Activated CD8-positive, alpha-beta memory T cell treated with anti-CD3 and anti-CD28 coated beads, Interleukin-2, amount 50 U/mL, for 4 hours (primary cell): ENCODE results near the gene IRF9.

Experiments used
- DNase-seq: peaks from one replicate; pipeline ENCODE4 v3.0.0-alpha.2; 2020

The IRF9 gene

GRCh38 chr14:24132061-24132685, 28.9 kb upstream of the IRF9 start:
- DNase-seq, result no peak

GRCh38 chr14:24132976-24133375, 28.1 kb upstream of the IRF9 start:
- DNase-seq, result no peak

GRCh38 chr14:24133735-24134134, 27.3 kb upstream of the IRF9 start:
- no peak for DNase-seq

DNA sequence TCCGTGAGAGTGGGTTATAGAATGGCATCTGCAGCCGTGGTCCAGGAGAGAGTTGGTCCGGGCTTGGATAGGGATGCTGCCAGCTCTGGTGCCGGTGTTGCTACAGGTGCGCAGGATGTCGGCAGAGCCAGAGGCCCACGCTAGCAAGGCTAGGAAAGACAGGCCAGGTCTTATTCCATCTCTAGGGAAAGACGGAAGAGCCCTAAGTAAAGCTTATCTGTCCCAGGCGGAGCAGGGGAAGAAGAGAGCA, 25.6 kb upstream of the IRF9 start:
- no peak for DNase-seq

GRCh38 chr14:24135834-24136683, 25.0 kb upstream of the IRF9 start, which contains the start of gene PSME1:
Gene PSME1 (plus strand): TSS chr14:24136194. CDS start chr14:24136263, 69 bp downstream.
- peak; percentile 95 for DNase-seq

GRCh38 chr14:24136684-24137528, 24.2 kb upstream of the IRF9 start:
- no peak for DNase-seq

DNA sequence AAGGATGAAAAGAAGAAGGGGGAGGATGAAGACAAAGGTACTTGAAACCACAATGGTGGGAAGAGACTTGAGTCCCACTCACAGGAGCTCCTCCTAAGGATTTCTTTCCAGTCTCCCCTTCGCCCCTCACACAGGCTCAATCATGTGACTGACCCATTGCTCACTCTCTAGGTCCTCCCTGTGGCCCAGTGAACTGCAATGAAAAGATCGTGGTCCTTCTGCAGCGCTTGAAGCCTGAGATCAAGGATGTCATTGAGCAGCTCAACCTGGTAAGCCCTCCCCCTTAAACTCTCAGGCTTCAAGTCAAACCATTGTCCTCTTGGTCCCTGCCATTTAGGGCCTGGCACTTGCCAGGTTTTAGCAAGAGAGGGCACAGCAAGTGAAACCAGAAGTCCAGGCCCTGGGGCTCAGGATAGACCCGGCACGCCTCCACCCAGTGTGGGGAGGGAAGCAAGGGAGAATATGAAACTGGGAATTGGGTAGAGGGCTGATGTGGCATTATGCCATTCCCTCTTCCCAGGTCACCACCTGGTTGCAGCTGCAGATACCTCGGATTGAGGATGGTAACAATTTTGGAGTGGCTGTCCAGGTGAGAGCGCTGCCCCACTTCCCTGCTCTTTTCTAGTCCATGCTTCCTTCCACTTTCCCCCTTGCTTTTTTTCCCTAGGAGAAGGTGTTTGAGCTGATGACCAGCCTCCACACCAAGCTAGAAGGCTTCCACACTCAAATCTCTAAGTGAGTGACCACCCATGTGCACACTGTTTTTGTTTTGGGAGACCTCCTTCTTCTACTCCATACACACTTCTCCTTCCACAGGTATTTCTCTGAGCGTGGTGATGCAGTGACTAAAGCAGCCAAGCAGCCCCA, 23.3 kb upstream of the IRF9 start:
- DNase-seq, result no peak

DNA sequence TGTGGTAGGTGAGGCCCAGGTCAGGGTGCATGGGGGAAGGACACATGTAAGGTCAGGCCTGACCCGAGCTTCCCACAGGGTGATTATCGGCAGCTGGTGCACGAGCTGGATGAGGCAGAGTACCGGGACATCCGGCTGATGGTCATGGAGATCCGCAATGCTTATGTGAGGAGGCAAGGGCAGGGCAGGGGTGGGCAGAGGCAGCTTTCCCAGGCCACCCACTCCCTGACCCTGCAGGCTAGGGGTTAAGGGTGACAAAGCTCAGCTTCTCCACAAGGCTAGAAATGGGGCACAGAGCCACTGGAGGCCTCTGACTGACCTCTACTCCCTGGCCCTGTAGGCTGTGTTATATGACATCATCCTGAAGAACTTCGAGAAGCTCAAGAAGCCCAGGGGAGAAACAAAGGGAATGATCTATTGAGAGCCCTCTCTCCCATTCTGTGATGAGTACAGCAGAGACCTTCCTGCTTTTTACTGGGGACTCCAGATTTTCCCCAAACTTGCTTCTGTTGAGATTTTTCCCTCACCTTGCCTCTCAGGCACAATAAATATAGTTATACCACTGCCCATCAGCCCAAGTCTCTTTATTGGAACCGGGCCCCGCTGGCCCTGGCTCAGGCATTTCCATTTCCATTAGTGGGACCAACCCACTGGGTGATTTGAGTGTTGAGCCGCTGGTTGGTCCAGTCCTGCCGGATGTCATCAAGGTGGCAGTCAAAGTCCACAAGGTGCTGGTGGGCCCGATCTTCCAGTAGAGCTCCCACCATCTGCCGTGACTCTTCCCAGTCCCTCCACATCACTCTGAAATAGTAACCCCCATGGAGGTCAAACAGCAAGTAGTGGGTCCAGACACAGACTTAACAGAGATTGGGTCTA, 22.4 kb upstream of the IRF9 start:
- no peak for DNase-seq

GRCh38 chr14:24139272-24139934, 21.7 kb upstream of the IRF9 start:
- no peak for DNase-seq

DNA sequence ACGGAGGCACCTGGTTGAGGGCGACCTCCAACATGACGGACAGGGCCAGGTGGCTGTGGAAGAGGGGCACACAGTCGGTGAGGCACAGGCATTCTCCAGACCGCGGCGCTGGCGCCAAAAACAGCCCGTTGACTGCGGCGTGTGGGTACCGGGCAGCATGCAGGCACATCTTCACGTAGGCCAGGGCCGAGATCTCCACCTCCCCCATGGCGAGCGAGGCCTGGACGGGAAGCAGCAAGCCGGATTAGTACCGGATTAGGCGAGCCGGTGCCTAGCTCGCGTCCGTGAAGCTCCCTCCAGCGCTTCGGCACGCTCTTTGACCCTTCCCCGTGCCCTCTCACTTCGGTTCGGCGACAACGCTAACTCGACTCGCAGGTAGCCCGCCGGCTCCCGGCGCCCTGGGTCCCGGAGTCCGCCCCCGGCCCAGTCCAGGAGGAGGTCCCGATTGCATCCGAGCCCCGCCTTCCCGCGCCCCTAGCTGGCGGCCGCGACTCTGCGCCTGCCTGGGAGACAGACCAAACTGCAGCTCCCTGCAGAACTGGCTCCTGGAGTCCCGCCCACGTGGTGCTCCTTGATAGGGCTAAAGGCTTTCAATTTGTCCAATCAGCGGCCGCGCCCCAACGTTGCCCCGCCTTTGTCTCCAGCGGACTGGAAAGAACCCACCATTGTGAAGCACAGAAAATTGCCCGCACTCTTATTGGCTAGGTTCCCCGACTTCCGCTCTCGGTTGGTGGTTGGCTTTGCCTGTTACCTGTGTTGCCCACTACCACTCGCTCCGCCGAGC, 19.8 kb upstream of the IRF9 start, which contains the start of gene EMC9:
Gene EMC9, minus strand, starts transcription at position 495 of the 784 bp plus-strand sequence. Its CDS starts 287 bp downstream, at position 208.
- DNase-seq, result peak; percentile 99

DNA sequence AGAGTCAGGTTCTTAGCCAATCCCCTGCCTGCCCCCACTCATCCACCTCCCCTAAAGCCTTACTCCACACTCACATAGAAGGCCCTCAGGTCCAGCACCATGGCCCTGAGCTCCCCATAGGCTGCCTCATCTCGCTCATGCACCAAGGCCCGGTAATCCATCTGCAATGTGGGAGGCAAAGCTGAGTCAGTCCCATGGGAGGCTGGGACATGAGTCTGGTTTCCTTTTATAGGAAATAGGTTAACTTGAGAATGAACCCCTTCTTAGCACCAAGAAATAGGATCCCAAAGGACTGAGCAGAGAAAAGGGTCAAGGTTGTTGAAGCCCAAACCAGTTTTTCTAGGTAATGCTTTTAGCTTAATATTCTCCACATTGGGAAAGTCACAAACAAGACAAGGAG, 17.6 kb upstream of the IRF9 start:
- DNase-seq, result no peak

DNA sequence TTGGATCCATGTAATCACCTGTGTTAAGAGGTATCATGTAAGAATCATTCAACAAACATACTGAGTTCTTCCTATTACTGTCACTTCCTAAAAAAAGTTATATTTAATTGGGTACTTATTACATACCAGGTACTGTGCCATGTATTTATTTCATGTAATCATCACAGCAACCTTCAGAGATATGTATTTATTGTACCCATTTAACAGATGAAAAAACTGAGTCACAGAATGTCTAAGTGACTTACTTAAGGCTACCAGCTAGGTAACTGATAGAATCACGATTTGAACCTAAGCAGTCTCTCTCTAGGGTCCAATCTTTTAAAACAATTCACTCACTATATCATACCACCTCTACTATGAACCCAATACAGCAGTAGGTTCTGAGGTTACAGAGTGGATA, 16.6 kb upstream of the IRF9 start:
- DNase-seq, result no peak

DNA sequence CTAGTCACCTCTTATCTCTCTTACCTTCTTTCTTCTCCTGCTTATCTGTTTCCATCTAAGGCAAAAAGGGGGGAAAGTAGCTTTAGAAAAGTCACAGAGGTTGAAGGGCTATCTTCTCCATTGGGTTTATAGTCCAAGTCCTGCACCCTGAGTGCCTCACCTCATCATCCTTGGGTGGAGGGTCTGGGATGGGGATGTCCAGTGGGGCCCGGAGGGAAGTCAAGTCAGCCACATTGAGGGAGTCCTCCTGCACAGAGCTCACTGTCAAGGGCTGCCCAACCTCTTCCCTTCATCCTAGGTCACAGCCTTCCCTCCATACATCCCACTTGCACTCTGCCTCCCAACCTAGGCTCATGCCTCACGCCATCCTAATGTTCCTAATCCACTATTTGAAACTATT, 15.8 kb upstream of the IRF9 start:
- DNase-seq, result no peak

GRCh38 chr14:24145690-24146452, 15.2 kb upstream of the IRF9 start:
- no peak for DNase-seq

GRCh38 chr14:24146453-24146977, 14.6 kb upstream of the IRF9 start, which contains the start of gene PSME2:
Gene PSME2 (minus strand): TSS chr14:24146610. CDS start chr14:24146581, 29 bp downstream.
- DNase-seq, result peak; percentile 75

DNA sequence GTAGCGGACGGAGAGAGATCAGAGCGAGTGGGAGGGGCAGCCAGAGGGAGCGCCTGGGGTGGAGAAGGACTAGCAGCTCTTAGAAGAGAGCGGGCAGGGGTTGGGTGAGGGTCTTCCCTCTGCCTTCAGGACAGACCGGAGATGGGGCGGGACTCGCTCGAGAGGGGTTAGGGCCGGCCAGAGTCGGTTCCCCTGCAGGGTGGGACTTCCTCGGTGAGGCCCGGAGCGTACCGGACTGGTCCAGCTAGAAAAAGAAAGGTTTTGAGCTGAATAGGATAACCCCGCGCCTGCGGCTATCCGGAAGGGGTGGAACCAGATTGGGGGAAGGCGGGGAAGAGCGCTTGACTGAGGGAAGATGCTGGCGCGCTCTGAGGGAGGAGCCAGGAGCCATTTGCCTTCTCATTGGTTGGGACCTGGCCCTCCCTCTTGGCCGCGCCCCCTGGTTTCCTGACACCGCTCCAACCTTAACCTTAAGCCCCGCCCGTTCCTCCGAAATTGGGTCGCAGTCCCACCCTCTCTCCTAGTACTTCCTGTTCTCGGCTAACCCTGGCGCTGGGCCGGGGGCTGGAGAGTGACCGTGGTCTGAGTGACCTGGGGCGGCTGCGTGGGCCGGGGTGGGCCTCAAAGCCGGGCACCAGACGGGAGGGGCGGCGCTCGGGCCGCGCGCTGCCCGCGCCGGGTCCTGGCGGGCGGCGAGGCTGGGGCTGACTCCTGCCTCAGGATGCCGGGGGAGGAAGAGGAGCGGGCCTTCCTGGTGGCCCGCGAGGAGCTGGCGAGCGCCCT, 13.9 kb upstream of the IRF9 start, which contains the start of gene RNF31:
Gene RNF31, plus strand, starts transcription at position 521 of the 783 bp plus-strand sequence. Its CDS starts 201 bp downstream, at position 722.
- DNase-seq, result peak; percentile 97

DNA sequence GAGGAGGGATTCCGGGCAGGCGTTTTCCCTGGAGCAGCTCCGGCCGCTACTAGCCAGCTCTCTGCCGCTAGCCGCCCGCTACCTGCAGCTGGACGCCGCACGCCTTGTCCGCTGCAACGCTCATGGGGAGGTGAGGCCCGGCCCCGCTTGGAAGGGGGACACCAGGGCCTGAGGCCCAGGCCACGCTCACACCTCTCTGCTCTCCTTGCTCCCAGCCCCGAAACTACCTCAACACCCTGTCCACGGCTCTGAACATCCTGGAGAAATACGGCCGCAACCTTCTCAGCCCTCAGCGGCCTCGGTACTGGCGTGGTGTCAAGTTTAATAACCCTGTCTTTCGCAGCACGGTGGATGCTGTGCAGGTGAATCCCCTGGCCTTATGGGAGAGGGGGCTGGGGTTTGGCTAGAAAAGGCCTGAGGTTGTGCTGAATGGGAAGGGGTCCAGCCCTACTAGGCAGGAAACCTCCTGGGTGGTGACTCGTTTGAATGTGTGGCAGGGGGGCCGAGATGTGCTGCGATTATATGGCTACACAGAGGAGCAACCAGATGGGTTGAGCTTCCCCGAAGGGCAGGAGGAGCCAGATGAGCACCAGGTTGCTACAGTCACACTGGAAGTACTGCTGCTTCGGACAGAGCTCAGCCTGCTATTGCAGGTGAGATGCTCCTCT, 13.2 kb upstream of the IRF9 start:
- DNase-seq, result no peak
